Peyer's patch (tissue), 4 donors: Measurements from ENCODE around the gene PTCHD4. TPM values are rescaled to one million over a fixed set of nuclear protein-coding genes. Genes with fewer than 3 reads are reported as not detected.

Source experiments
- DNase-seq, 3 donors: peaks; one replicate each; pipeline ENCODE4 v3.0.0-alpha.2; 2017 to 2019
- H3K27ac ChIP-seq, 4 donors: fragments of 200-600 bp; sonication (generic); one replicate each; pipeline ENCODE4 v1.5.1; 2016 to 2019
- H3K27me3 ChIP-seq, 2 donors: fragments of 200-600 bp; sonication (generic); one replicate each; pipeline ENCODE4 v1.5.1; 2019
- H3K36me3 ChIP-seq, 3 donors: fragments of 200-600 bp; sonication (generic); one replicate each; pipeline ENCODE4 v1.5.1; 2016 to 2019
- H3K4me1 ChIP-seq, 4 donors: fragments of 200-600 bp; sonication (generic); one replicate each; pipeline ENCODE4 v1.5.1; 2016 to 2019
- H3K4me3 ChIP-seq, 4 donors: fragments of 200-600 bp; sonication (generic); 1 replicate in 3 of 4; 2 replicates in 1 of 4; pipeline ENCODE4 v1.5.1; 2016 to 2019; ENCODE audit warnings: mild to moderate bottlenecking in 1 of 4
- H3K9me3 ChIP-seq, 4 donors: fragments of 200-600 bp; sonication (generic); one replicate each; pipeline ENCODE4 v1.5.1; 2016 to 2019; ENCODE audit warnings: mild to moderate bottlenecking in 1 of 4
- POLR2A ChIP-seq, 2 donors: fragments of 450-650 bp; IDR thresholded peaks; one replicate each; pipeline ENCODE4 v1.5.1; 2017; ENCODE audit warnings: antibody characterized with exemption in 2 of 2, mild to moderate bottlenecking in 2 of 2, moderate library complexity in 2 of 2
- total RNA-seq, 4 donors: library from RNA; depleted of rRNA; stranded (reverse); fragments of >200 nt; gene quantifications; one replicate each; pipeline ENCODE4 v1.1.0, GENCODE V29; 2016
- TF ChIP-seq, protein P1 (sequence below), 6 experiments: fragments of 450-650 bp in 4 of 6; fragments of 200-600 bp in 2 of 6; sonication (generic) in 1 of 6; IDR thresholded peaks; one replicate each; pipeline ENCODE4 v1.5.1; 2017 to 2019; ENCODE audit warnings: antibody characterized with exemption in 6 of 6, mild to moderate bottlenecking in 3 of 6, moderate library complexity in 1 of 6

The PTCHD4 gene
- total RNA-seq, 4 donors from 2014 or later = not detected

DNA sequence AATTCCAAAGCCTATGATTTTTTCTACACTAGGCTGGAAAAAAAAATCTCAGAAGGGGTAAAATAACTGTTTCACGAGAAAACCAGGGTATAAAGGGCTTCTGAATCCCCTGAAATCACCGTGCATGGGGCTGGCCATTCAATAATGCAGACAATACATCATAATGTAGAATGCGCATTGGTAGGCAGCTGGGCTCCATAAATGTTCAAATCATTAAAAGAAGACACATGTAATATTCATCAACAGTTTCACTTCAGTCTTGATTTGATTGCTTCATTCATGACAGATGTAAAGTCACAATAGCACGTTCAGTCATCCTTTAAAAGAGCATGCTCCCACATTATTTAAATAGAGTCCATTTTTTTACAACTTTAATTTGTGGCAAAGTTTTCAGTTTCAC, 20.5 kb downstream of the PTCHD4 start:
- Histone ChIP-seq H3K4me1 (no peaks in the 10 kb centered on the region), H3K9me3 (no peaks in the 10 kb centered on the region), H3K27me3 (no peaks in the 10 kb centered on the region), H3K27ac (no peak overlapping the region), H3K4me3 (no peak overlapping the region), H3K36me3 (no peaks in the 10 kb centered on the region)
- no peak for DNase-seq
- no peak for TF ChIP-seq POLR2A (IDR thresholded peaks at IDR 0.05)
- TF ChIP-seq, protein P1, sequence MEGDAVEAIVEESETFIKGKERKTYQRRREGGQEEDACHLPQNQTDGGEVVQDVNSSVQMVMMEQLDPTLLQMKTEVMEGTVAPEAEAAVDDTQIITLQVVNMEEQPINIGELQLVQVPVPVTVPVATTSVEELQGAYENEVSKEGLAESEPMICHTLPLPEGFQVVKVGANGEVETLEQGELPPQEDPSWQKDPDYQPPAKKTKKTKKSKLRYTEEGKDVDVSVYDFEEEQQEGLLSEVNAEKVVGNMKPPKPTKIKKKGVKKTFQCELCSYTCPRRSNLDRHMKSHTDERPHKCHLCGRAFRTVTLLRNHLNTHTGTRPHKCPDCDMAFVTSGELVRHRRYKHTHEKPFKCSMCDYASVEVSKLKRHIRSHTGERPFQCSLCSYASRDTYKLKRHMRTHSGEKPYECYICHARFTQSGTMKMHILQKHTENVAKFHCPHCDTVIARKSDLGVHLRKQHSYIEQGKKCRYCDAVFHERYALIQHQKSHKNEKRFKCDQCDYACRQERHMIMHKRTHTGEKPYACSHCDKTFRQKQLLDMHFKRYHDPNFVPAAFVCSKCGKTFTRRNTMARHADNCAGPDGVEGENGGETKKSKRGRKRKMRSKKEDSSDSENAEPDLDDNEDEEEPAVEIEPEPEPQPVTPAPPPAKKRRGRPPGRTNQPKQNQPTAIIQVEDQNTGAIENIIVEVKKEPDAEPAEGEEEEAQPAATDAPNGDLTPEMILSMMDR (IDR thresholded peaks at IDR 0.05) = no peak

GRCh38 chr6:48087448-48087847, 23.5 kb downstream of the PTCHD4 start:
- Histone ChIP-seq H3K27me3 (no peaks in the 10 kb centered on the region), H3K4me1 (no peaks in the 10 kb centered on the region)
- DNase-seq = no peak

DNA sequence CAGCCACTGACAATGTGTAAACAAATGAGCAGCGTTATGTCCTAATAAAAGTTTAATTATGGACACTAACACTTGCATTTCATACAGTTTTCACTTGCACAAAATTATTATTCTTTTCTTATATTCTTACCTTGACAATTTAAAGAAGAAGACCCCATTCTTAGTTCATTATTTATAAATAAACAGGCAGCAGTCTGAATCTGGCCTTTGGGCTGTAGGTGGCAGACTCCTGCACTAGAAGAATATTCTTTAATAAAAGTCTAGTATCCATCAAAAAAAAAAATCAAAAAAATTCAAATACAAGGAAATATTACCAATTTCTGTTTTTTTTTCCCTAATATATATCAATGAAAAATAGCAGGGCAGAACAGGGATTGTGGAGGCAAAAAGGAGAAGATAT, 24.8 kb downstream of the PTCHD4 start:
- Histone ChIP-seq H3K9me3 (no peaks in the 10 kb centered on the region), H3K36me3 (no peaks in the 10 kb centered on the region), H3K4me3 (no peak overlapping the region), H3K27me3 (no peaks in the 10 kb centered on the region), H3K4me1 (no peaks in the 10 kb centered on the region), H3K27ac (no peak overlapping the region)
- TF ChIP-seq, protein P1 (IDR thresholded peaks at IDR 0.05) = no peak
- no peak for TF ChIP-seq POLR2A (IDR thresholded peaks at IDR 0.05)
- no peak for DNase-seq

More at GRCh38 chr6:48087448-48087847, 23.5 kb downstream of the PTCHD4 start:
- no peak overlapping the region for H3K27ac ChIP-seq
- H3K4me3 ChIP-seq = no peak overlapping the region
- no peaks in the 10 kb centered on the region for H3K9me3 ChIP-seq
- TF ChIP-seq, protein P1 (IDR thresholded peaks at IDR 0.05) = no peak
- no peak for TF ChIP-seq POLR2A (IDR thresholded peaks at IDR 0.05)
- no peaks in the 10 kb centered on the region for H3K36me3 ChIP-seq

DNA sequence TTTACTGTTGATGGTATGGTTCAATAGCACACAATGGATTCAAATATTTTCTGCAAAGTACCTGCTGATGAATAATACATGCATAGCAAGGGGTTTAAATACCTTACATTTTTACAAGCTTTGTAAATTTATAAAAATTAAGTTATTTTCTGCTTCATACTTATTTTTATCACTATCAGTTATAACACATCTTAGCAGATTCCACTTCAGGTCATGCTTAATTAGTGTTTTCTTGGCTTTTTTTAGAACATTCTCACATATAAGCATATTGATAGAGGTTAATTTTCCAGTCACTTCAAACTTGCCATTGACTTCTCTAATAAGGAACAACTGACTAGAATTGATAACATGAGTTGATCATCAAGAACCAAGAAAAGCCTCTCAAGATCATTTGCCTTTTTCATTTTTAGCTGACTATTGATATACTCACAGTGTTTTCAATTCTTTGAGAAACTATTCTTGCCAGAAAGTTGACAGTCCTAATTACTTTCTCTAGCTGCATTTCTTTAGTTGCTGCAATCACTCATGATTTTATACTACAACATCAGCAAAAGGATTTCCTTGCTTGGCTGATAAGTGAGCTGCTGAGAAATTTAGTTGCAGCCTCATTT, 25.8 kb downstream of the PTCHD4 start:
- H3K27me3 ChIP-seq = no peaks in the 10 kb centered on the region
- H3K36me3 ChIP-seq = no peaks in the 10 kb centered on the region
- H3K27ac ChIP-seq = no peak overlapping the region
- TF ChIP-seq POLR2A (IDR thresholded peaks at IDR 0.05) = no peak
- TF ChIP-seq, protein P1 (IDR thresholded peaks at IDR 0.05) = no peak
- no peaks in the 10 kb centered on the region for H3K4me1 ChIP-seq
- H3K4me3 ChIP-seq = no peak overlapping the region
- H3K9me3 ChIP-seq = no peaks in the 10 kb centered on the region
- DNase-seq = no peak

GRCh38 chr6:48084201-48084600, 26.8 kb downstream of the PTCHD4 start:
- no peaks in the 10 kb centered on the region for H3K27me3 ChIP-seq
- no peak overlapping the region for H3K4me3 ChIP-seq
- DNase-seq = no peak
- no peak overlapping the region for H3K27ac ChIP-seq
- no peaks in the 10 kb centered on the region for H3K9me3 ChIP-seq
- TF ChIP-seq, protein P1 (IDR thresholded peaks at IDR 0.05) = no peak
- TF ChIP-seq POLR2A (IDR thresholded peaks at IDR 0.05) = no peak
- no peaks in the 10 kb centered on the region for H3K36me3 ChIP-seq
- H3K4me1 ChIP-seq = no peaks in the 10 kb centered on the region
